ENCODE data around the gene NPEPPS. TPM values are rescaled to one million over a fixed set of nuclear protein-coding genes. Genes with fewer than 3 reads are reported as not detected.

The NPEPPS gene
- total and polyA plus RNA-seq, 2 of the 13 experiments (the other 11 are each of a cell fraction or from before 2014, with no cell fraction given): 53.5 to 127 TPM

- no peak for TF ChIP-seq KIAA2018 (CRISPR knock-in tag; IDR thresholded peaks at IDR 0.05; ENCODE audit: borderline replicate concordance)
- TF ChIP-seq HMG20B (CRISPR knock-in tag; conservative IDR thresholded peaks at IDR 0.05): no peak
- no peak for TF ChIP-seq SOX5 (CRISPR knock-in tag; IDR thresholded peaks at IDR 0.05; ENCODE audit: borderline replicate concordance)
- no peak for TF ChIP-seq ZNF431 (CRISPR knock-in tag; IDR thresholded peaks at IDR 0.05; ENCODE audit: borderline replicate concordance, low read depth)
- peak; percentile 68; the same call in 1 of the 2 replicates for TF ChIP-seq ZNF841 (CRISPR knock-in tag; IDR thresholded peaks at IDR 0.05; ENCODE audit: borderline replicate concordance)
- TF ChIP-seq ZSCAN5A (CRISPR knock-in tag; IDR thresholded peaks at IDR 0.05; ENCODE audit: borderline replicate concordance): no peak
- no peak; the same call in 1 of the 2 replicates for TF ChIP-seq PHF21A (CRISPR knock-in tag; IDR thresholded peaks at IDR 0.05)
- no peak for TF ChIP-seq ZNF720 (CRISPR knock-in tag; IDR thresholded peaks at IDR 0.05)
- no peak for TF ChIP-seq CENPBD1 (CRISPR knock-in tag; IDR thresholded peaks at IDR 0.05; ENCODE audit: borderline replicate concordance, low read depth)
- TF ChIP-seq GATA4 (IDR thresholded peaks at IDR 0.05; ENCODE audit: borderline replicate concordance, low read depth): no peak
- TF ChIP-seq ZNF580 (CRISPR knock-in tag; IDR thresholded peaks at IDR 0.05; ENCODE audit: borderline replicate concordance, low read depth): no peak
- TF ChIP-seq KLF11 (CRISPR knock-in tag; IDR thresholded peaks at IDR 0.05): no peak
- no peak for TF ChIP-seq SRSF4 (IDR thresholded peaks at IDR 0.05; ENCODE audit: low read depth, low read length, poor library complexity, severe bottlenecking)
- TF ChIP-seq ZNF367 (CRISPR knock-in tag; IDR thresholded peaks at IDR 0.05; ENCODE audit: borderline replicate concordance): no peak
Measured at GRCh38 chr17:47649972-47650524, 119.1 kb downstream of the NPEPPS start (continued).
